ENCODE data around the gene SLIT3. TPM values are rescaled to one million over a fixed set of nuclear protein-coding genes. Genes with fewer than 3 reads are reported as not detected.

The SLIT3 gene
- total RNA-seq, 1 donor from 2014 or later, result 52.8 TPM

DNA sequence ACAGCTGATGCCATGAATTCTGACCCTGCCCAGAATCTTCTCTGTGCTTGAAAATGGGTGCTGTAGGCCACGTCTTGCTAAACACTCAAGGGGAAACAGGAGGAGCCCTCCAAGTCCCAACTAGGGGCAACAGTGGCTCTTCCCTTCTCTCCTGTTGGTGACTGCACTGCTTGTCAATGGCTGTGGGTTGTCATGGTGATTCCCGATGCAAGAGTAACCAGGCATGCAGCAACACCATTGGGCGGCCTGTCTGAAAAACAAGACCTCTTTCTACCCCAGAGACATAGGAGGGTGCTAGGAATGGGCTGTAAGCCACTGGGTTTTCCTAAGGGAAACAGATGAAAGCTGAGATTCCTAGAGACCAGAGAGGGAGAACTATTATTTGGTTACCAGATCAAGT lies 520.1 kb downstream of the SLIT3 start:
- Histone ChIP-seq H3K9me3 (no peaks in the 10 kb centered on the region), H3K4me1 (no peaks in the 10 kb centered on the region), H3K4me3 (no peak overlapping the region), H3K27ac (no peak overlapping the region), H3K27me3 (no peaks in the 10 kb centered on the region), H3K36me3 (no peaks in the 10 kb centered on the region)
- DNase-seq (ENCODE audit: extremely low spot score in 2 of 2), result no peak
- intact Hi-C loops (cut with DNase I), result no loop called here
- no peak for TF ChIP-seq POLR2AphosphoS5 (IDR thresholded peaks at IDR 0.05; ENCODE audit: insufficient read depth in 1 of 2, low read depth in 1 of 2)
- TF ChIP-seq POLR2A (IDR thresholded peaks at IDR 0.05), result no peak
- TF ChIP-seq CTCF (IDR thresholded peaks at IDR 0.05), result no peak

GRCh38 chr5:168779333-168779732 lies 521.6 kb downstream of the SLIT3 start:
- Histone ChIP-seq H3K27me3 (no peaks in the 10 kb centered on the region), H3K27ac (no peak overlapping the region), H3K4me1 (no peaks in the 10 kb centered on the region), H3K36me3 (no peaks in the 10 kb centered on the region), H3K4me3 (no peak overlapping the region), H3K9me3 (no peaks in the 10 kb centered on the region)
- no peak for TF ChIP-seq POLR2A (IDR thresholded peaks at IDR 0.05)
- no peak for TF ChIP-seq CTCF (IDR thresholded peaks at IDR 0.05)
- TF ChIP-seq POLR2AphosphoS5 (IDR thresholded peaks at IDR 0.05; ENCODE audit: insufficient read depth in 1 of 2, low read depth in 1 of 2), result no peak
- no peak for DNase-seq (ENCODE audit: extremely low spot score in 2 of 2)
- intact Hi-C loops (cut with DNase I), result no loop called here

GRCh38 chr5:168778536-168778935 lies 522.4 kb downstream of the SLIT3 start:
- Histone ChIP-seq H3K4me3 (no peak overlapping the region), H3K9me3 (no peaks in the 10 kb centered on the region), H3K4me1 (no peaks in the 10 kb centered on the region), H3K27me3 (no peaks in the 10 kb centered on the region), H3K27ac (no peak overlapping the region), H3K36me3 (no peaks in the 10 kb centered on the region)
- TF ChIP-seq POLR2A (IDR thresholded peaks at IDR 0.05), result no peak
- no peak for DNase-seq (ENCODE audit: extremely low spot score in 2 of 2)
- intact Hi-C loops (cut with DNase I), result no loop called here

- intact Hi-C loops (cut with DNase I), result no loop called here
- DNase-seq (ENCODE audit: extremely low spot score in 2 of 2), result no peak
- H3K36me3 ChIP-seq, result no peaks in the 10 kb centered on the region
- no peak overlapping the region for H3K27ac ChIP-seq
- no peaks in the 10 kb centered on the region for H3K27me3 ChIP-seq
- H3K4me1 ChIP-seq, result no peaks in the 10 kb centered on the region
- no peak overlapping the region for H3K4me3 ChIP-seq
- TF ChIP-seq POLR2A (IDR thresholded peaks at IDR 0.05) (no peak), CTCF (IDR thresholded peaks at IDR 0.05) (no peak), POLR2AphosphoS5 (IDR thresholded peaks at IDR 0.05; ENCODE audit: insufficient read depth in 1 of 2, low read depth in 1 of 2) (no peak)
- no peaks in the 10 kb centered on the region for H3K9me3 ChIP-seq
Measured at GRCh38 chr5:168777651-168778050, 523.3 kb downstream of the SLIT3 start.

GRCh38 chr5:168776070-168776469 lies 524.9 kb downstream of the SLIT3 start:
- no peaks in the 10 kb centered on the region for H3K36me3 ChIP-seq
- H3K27me3 ChIP-seq, result no peaks in the 10 kb centered on the region
- no peak for TF ChIP-seq POLR2AphosphoS5 (IDR thresholded peaks at IDR 0.05; ENCODE audit: insufficient read depth in 1 of 2, low read depth in 1 of 2)
- TF ChIP-seq POLR2A (IDR thresholded peaks at IDR 0.05), result no peak
- no peak for TF ChIP-seq CTCF (IDR thresholded peaks at IDR 0.05)
- DNase-seq (ENCODE audit: extremely low spot score in 2 of 2), result no peak
- H3K9me3 ChIP-seq, result no peaks in the 10 kb centered on the region
- no peaks in the 10 kb centered on the region for H3K4me1 ChIP-seq
- H3K4me3 ChIP-seq, result no peak overlapping the region
- intact Hi-C loops (cut with DNase I), result no loop called here
- H3K27ac ChIP-seq, result no peak overlapping the region

GRCh38 chr5:168773226-168773625 lies 527.7 kb downstream of the SLIT3 start:
- Histone ChIP-seq H3K9me3 (no peaks in the 10 kb centered on the region), H3K27ac (no peak overlapping the region), H3K4me3 (no peak overlapping the region), H3K27me3 (no peaks in the 10 kb centered on the region), H3K36me3 (no peaks in the 10 kb centered on the region), H3K4me1 (no peaks in the 10 kb centered on the region)
- TF ChIP-seq POLR2A (IDR thresholded peaks at IDR 0.05) (no peak), POLR2AphosphoS5 (IDR thresholded peaks at IDR 0.05; ENCODE audit: insufficient read depth in 1 of 2, low read depth in 1 of 2) (no peak), CTCF (IDR thresholded peaks at IDR 0.05) (no peak)
- intact Hi-C loops (cut with DNase I), result no loop called here
- DNase-seq (ENCODE audit: extremely low spot score in 2 of 2), result no peak
